Stimulated activated CD4-positive, alpha-beta T cell treated with anti-CD3 and anti-CD28 coated beads, Interleukin-1b, Interleukin-23, amount 100 ng/mL, for 48 hours (primary cell): ENCODE results near the gene GEMIN5.

Source experiments
- DNase-seq: peaks from one replicate; pipeline ENCODE4 v3.0.0-alpha.2; 2020

Gene GEMIN5

DNA sequence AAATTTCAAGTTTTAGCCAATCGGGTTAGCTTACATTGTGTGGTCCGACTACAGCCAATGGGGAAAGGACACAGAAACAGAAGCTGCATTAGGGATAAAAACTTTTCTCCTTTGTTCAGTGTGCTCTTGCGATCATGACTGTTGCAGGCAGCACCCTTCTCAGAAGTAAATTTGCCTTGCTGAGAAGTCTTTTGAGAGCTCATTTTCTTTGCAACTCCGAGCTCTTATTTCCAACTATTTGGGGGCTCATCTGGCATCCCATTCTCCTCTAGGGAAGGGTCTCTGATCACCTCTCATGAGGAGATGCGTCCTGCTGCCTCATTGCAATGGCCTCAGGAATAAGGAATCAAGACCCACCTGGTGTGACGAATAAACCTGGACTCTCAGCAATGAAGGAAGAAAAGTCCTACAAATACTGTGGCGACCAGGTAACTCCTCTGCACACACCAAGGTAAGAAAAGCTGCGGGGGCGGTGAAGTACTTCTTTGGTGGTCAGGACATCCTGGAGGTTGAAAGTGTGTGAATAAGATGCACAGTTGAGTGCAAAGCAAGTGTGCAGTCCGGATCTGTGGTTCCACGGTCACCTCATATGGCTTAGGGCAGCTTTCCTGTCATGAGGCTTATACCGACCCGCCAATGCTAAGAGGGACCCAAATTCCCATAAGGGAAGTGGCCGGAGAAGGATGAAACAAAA, 59.2 kb downstream of the GEMIN5 start:
- DNase-seq = no peak

DNA sequence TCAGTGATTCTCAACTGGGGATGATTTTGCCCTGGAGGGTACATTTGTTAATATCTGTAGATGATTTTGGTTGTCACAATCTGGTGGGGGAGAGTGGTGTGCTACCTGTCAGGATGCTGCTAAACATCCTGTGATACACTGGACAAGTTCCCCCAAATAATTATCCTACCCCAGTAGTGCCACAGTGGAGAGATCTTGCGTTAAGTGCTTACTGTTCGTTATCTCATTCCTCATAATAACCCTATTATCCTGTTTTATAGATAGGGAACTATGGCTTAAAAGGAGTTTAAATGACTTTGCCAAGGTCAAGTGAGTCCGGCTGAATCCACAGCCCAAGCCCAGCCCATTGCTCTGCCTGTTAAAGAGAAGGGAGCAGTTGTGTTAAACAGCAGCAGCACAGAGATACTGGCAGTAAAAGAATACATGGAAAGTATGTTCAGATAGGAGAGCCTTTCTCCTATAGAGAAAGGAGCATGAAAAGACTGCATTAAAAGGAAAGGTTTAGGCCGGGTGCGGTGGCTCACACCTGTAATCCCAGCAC, 64.2 kb downstream of the GEMIN5 start:
- no peak for DNase-seq

DNA sequence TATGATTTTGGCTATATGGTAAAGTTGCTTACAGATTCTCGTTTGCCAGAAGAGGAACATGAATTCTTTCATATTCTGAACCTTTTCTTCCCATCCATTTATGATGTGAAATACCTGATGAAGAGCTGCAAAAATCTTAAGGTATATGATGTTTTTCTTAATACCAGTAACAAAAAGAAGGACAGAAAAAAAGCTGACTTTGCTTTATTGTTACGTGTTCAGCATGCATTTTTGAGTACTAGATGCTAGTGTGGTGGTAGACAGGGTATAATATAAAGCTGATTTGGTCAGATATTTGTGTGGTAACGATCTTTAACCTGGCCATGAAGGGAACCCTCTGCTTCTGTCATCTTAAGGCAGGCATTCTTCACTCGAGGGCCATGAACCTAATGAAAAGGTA, 66.3 kb downstream of the GEMIN5 start:
- DNase-seq = no peak

DNA sequence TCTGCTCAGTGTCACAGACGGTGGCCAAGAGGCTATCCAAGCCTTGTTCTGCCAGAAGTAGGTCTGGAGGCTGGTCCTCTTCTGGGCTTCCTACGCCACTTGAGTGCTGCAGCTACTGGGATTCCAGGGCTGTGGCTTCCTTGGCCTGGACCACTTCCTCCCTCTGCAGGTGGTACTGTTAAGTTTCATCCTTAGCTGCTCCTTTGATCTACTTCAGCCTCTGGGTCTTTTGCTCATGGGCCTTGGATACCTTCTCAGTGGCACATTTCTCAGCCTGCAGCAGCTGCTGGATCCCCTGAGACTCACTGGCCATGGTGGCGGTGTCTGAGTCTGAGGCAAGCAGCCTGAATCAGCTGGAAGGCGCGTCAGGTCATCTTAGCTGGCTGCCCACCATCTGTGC, 69.3 kb downstream of the GEMIN5 start:
- no peak for DNase-seq

DNA sequence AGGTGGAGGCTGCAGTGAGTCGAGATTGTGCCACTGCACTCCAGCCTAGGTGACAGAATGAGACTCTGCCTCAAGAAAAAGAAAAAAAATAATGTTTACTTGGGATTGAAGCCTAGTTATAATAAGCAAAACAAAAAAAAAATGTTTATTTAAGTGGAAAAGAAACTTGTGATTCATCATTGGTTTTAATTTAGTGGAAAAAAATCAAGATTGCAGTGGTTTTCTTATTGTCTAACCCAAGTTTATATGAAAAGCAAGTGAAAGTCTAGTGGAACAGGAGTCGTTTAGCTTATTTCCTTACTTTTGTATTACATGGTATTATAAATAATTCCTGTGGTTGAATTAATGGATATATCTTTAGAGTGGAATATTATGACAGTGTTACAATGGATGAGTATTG, 71.2 kb downstream of the GEMIN5 start:
- DNase-seq = no peak

DNA sequence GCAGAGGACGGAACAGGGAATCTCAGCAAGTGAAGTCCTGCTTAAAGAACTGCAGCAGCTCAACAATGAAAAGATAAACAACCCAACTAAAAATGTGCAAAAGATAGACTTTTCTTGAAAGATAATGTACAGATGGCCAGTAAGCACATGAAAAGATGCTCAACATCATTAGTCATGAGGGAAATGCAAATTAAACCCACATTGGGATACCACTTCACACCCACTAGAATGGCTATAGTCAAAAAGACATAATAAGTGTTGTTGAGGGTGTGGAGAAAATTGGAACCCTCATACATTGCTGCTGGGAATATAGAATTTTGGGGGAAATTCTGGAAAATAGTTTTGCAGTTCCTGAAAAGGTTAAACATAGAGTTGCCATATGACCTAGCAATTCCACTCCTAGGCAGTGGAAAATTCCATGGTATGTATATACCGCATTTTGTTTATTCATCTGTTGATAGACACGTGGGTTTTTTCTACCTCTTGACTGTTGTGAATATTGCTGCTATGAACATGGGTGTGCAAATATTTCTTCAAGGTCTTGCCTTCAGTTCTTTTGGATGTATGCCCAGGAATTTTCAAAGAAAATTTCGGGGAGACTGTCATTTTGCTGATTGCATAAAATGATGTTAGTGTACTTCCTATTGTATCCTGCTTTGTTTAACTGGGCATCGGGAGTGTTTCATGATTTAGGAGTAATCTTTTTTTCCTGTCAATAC, 72.4 kb downstream of the GEMIN5 start:
- DNase-seq = no peak

DNA sequence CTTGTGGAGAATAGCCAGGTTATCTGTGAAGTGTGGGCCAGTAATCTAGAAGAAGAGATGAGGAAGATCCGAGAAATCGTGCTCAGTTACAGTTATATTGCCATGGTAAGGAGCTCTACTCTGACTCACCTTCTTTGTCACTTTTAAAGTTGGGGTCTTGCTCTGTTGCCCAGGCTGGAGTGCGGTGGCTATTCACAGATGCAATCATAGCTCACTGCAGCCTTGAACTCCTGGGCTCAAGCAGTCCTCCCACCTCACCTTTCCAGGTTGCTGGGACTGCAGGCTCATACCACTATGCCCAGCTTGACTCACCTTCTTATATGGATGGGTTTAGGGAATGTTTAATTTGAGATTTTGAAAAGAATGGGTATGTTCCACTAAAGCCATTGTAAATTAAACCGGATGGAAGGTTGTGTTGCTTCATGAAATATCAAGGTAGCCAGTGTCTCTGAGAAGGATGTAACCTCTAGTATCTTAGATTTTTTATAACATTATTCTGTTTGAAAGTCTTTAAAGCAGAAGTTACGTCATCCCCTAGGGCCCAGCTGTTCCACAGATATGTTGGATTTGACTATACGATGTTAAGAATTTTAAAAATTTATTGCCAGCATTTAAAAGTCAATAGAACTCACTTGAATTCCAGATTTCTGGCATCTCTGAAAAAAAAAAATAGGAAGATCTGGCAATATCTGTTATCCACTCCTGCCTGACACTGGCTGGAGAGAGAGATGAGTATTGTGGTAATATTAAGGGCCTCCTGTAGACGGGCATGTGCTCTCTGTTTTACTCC, 74.5 kb downstream of the GEMIN5 start:
- DNase-seq = no peak

DNA sequence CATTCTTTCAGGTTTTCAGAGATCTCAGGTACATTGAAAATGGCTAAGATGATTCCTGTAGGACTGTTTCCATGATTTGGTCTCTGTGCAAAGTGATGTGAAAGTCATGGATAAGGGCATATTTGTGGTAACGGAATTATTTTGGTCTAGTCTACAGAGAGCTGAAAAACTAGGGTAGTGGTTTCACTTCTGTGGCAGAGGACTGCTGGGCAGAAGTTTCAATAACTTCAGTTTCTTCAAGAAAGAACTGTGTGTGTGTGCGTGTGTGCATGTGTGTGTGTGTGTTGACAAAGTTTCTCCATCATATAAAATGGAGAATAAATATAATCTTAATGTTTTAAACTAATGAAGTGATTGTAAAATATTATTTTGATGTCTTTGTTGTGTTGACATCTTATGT, 75.2 kb downstream of the GEMIN5 start:
- no peak for DNase-seq

DNA sequence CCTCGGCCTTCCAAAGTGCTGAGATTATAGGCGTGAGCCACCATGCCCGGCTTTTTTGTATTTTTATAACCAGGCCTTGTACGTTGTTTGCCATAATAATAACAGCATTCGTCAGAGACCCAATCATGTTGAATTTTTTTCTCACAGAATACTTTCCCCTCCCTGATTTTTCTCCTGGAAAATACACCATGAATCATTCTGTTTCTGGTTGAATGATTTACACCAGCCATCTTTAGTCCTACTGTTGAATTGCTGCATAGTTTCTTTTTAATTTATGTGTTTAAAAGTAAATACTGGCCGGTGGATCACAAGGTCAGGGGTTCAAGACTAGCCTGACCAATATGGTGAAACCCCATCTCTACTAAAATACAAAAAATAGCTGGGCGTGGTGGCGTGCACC, 76.1 kb downstream of the GEMIN5 start:
- no peak for DNase-seq

DNA sequence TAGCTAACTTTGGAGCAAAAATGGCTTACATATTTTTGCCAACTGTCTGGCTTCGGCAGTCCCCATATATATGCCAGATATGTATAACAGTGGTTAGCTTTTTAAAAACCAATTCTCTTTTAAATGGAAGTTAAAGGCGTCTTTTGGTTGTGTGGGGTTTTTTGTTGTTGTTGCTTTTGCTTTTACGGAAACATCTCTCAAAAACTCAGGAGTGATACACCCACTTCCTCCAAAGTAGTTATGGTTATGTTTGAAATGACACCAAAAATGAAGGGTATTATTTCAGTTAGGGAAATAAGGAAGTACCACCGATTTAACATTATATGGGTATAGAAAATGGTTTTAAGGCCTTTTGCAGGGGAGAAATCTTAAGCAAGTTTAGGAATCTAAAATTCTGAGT, 77.2 kb downstream of the GEMIN5 start:
- DNase-seq = no peak

DNA sequence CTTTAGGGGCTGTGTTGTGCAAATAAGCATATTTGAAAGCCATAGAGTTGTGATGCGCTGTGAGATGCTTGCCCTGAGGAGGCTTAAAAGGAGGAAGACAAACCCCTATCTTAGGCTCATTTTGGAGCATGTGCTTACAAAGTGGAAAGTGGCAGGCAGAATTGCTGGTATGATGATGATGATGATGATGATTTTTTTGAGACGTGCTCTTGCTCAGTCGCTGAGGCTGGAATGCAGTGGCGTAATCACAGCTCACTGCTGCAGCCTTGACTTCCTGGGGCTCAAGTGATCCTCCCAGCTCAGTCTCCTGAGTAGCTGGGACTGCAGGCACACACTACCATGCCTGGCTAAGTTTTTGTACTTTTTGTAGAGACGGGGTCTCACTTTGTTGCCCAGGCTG, 77.9 kb downstream of the GEMIN5 start:
- peak; percentile 18 for DNase-seq

DNA sequence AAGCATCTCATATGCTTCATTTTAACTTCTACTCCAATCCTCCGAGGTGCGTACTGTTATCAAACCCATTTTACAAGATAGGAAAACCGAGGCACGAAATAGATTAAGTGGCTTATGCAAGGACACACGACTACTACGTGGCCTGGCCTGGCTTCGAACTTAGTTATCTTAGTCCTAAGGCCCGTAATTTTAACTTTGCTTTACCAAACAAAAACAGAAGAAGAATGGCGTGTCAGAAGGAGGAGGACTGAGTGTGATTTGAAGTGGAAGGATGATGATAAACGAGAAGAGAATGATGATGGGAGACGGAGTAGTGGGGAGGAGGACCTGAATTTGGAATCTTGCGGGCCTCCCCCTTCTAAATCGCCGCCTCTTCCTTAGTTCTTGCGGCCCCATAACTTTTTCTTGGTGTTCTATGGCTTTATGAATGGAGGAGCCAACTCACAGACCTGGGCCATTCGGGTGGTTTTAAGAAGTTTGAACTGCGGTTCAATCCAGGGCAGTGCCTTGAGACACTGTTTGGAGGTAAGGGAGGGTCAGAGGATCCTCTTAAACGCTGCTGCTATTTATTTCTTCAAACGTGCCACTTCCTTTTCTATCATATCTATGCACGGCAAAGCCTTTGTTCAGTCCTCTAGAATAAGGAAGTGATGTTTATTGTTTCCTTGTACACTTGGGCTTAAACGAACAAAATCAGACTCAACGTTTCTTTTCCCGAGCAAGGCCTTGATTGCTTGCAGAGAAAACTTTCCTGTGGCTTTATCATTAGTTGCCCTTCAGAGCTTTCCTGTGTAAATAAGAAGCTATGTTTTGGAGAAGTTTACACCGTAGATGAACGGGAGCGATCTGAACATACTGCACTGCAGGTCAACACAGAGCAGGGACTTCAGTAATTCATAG, 78.8 kb downstream of the GEMIN5 start:
- no peak for DNase-seq

DNA sequence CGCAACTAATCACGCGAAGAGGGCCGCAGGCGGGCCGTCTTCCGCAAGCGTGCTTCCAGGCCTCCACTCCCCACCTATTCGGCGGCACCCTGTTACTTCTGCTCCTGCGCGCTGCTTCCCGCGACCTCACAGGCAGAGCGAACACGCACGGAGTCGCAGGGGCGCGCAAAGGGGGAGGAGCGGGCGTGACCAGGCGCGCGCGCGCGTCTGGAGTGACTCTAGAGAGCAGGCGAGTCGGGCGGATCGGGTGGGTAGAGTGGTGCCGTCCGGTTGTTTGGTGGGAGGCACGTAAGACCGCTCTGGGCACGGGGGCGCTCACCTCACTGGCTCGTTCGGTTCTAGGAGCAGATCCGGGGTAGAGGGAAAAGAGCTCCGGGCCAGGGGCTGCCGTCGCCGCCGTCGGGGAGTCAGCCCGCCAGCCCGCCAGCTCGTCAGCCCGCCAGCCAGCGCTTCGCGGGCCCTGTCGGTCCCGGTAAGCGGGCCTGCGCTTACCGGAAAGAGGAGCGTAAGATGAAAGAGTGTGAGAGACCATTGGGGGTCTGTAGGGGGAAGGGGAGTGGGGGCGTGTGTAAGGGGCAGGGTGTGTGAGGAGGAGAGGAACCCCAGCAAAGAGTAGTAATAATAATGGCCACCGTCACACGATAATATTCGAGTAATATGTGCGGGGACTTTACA, 79.6 kb downstream of the GEMIN5 start, which contains the start of gene CNOT8:
Gene CNOT8 (plus strand): TSS at position 331 of the 675 bp plus-strand sequence. CDS start 4,652 bp downstream, outside the sequence.
- DNase-seq = peak; percentile 98

DNA sequence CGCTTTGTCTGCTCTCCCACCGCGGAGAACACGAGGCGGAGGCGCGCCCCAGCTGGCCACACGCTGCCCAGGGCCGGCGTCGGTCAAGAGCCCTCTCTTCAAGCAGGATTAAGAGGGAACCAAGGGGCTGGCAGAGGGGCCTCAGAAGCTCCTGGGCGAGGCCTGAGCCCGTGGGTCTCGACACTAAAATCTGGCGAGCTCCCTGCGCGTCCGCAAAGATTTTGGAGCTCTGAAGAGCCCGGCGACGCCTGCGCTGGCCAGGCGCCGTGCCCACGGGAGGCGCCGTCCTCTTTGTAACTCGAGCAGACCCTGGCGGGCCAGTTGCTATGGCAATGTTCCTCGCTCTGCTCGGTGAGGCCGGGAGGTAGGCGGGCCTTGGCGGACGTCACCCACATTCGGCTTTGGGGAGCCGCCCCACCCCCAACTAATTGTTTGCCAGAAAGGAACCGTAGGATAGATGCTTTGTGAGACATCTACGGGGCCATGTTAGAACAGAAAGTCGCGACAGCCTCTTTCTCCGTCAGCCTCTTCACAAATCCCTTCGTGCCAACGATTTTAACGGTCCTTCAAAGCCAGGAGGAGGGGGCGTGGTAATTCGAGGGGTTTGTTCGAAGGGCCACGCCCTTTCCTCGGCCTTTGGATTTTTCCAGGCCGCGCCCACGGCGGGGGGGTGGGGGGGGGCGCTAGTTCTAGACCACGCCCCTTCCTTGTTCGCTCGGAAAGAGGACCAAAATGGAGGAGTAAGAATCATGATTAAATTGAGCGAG, 80.3 kb downstream of the GEMIN5 start:
- DNase-seq = peak; percentile 85

DNA sequence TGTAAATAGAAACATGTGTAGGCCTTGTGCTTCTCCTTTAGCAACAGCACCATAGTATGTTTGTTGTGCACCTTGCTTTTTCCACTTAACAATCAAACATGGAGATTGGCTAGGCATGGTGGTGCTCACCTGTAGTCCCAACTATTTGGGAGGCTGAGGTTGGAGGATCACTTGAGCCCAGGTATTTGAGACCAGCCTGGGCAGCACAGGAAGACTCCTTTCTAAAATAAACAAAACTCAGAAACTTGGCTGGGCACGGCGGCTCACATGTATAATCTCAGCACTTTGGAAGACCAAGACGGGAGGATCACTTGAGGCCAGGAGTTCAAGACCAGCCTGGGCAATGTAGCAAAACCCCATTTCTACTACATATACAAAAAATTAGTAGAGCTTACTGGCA, 86.7 kb downstream of the GEMIN5 start:
- DNase-seq = no peak

DNA sequence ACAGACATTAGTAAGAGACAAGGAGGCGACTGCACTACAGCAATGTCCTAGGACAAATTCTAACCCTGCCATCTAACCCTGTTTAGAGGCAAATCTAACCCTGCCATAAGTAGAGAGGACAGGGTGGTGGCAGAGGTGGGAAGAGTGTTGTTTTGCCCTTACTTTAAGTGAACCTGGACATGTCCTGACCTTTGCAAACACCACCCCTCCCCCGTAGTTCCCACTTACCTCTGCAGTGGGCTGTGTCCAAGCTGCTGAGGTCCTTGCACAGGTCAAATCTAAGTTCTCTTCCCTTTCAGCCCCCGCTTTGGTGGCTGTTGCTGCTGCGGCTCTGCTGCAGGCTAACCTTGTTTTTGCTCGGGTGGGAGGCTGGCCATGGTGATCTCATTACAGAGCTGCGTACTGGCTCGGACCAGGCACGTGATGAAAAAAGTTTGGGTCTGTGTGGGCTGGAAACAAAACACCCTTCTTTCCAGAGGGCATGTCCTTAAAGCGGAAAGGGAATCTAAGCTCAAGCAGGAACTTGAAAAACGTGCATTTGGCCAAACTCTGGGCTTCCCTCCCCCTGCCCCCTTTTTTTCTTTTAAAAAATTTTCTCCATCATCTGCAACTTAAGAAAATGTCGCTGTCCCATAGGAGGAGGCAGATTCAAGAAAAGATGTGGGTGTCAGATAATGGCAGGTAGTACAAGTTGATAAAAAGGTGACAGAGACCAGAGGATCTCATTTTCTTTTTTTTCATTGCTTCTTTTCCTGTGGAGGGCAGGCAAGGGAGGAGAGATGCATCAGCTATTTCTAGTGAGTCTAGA, 87.6 kb downstream of the GEMIN5 start, which contains the start of gene FAXDC2:
Gene FAXDC2 (minus strand): TSS at position 349 of the 808 bp plus-strand sequence. CDS start 12,425 bp downstream, outside the sequence.
- DNase-seq = no peak

DNA sequence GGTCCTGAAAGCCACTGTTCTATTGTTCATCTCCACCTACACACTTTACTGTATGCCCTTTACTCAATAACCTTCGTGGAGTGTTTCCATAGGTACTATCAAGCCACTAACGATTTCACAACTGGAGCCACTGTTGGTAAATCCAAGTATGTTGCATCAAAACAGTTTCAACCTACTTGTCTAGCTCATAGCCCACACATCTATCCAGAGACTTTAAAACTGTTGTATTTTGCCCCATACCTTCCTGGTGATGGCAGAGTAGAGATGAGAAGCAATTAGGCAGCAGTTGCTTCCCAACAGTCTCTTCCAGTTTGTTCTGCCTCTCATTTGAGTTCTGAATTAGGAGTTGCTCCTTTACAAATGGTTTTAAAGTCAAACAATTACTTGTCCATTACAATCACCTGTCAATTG, 88.2 kb downstream of the GEMIN5 start:
- DNase-seq = no peak

DNA sequence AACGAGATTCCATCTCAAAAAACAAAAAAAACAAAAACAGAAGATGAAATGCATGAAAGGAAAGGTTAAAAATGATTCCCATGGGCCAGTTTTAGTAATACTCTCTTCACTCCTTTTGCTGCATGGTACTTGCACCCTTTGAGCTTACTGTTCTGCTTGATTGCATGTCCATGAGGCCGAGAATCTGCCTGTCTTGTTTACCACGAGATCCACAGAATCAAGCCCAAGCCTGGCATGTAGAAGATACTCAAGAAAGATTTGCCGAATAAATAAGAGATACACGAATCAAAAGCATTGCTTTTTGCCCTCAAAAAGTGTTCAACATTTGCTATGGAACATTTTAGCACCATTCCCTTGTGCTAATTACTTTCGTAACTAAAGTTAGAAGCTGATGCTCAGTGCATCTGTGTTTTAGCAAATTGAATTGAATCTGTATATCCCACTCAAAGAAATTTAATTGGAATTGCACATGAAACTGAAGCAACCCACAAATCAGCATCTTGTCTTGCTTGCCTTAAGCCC, 88.7 kb downstream of the GEMIN5 start:
- DNase-seq = no peak

DNA sequence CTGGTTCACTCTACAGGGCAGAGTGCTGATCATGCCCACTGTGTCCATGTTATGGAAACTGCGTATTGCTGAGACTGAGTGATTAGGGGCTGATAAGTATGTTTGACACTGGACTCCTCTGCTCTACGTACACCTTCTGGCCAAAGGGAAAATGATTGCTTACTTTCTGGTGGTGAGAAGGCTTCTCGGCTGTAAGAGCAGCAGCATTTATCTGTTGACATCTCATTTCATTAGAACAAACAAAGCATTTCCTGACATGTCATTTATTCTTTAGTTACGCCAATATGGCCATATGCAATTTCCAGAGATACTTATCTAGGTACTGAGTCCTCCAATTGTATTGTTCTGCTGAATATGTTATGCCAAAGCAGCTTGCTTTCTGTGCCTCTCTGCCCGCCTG, 93.2 kb downstream of the GEMIN5 start:
- no peak for DNase-seq
